Activated CD4-positive, alpha-beta memory T cell treated with anti-CD3 and anti-CD28 coated beads, Interleukin-2, amount 10 ng/mL, durations not matched to agents 7 days and 5 days (primary cell): ENCODE results near the gene MOB1B. TPM values are rescaled to one million over a fixed set of nuclear protein-coding genes. Genes with fewer than 3 reads are reported as not detected.

Experiments
- CTCF ChIA-PET: fragments of 350-600 bp; sonication (Branson Sonifier 250); formaldehyde crosslinking; loops from one replicate; lab custom pipeline; 2021; ENCODE audit warnings: antibody characterized with exemption, inconsistent platforms; lab: Charles Lee
- POLR2A ChIA-PET: fragments of 350-600 bp; sonication (Branson Sonifier 250); formaldehyde crosslinking; loops from one replicate; lab custom pipeline; 2021; ENCODE audit warnings: antibody characterized with exemption; lab: Charles Lee
- DNase-seq: peaks from one replicate; pipeline ENCODE4 v3.0.0-alpha.2; 2020
- H3K27ac Mint-ChIP-seq: one replicate; pipeline ENCODE4 v1.8.0; 2021; ENCODE audit warnings: mild to moderate bottlenecking, mixed read lengths
- H3K27me3 Mint-ChIP-seq: one replicate; pipeline ENCODE4 v1.8.0; 2021; ENCODE audit warnings: mixed read lengths
- H3K36me3 Mint-ChIP-seq: one replicate; pipeline ENCODE4 v1.8.0; 2021; ENCODE audit warnings: low read depth, mixed read lengths
- H3K4me1 Mint-ChIP-seq: one replicate; pipeline ENCODE4 v1.8.0; 2021; ENCODE audit warnings: mixed read lengths
- H3K4me3 Mint-ChIP-seq: one replicate; pipeline ENCODE4 v1.8.0; 2021; ENCODE audit warnings: mild to moderate bottlenecking, mixed read lengths
- H3K9me3 Mint-ChIP-seq: one replicate; pipeline ENCODE4 v1.8.0; 2021; ENCODE audit warnings: mixed read lengths
- total RNA-seq, 2 experiments: library from RNA; stranded (reverse); gene quantifications; one replicate each; pipeline ENCODE4 v1.2.3, GENCODE V29; 2021

MOB1B gene
- 10 to 100 TPM; 15.3 to 15.9 TPM for total RNA-seq

GRCh38 chr4:70901984-70902576 is at the start of gene MOB1B:
MOB1B (plus strand) TSS chr4:70902369; CDS start chr4:70902537, 168 bp downstream.
- Mint-ChIP-seq H3K36me3 (peaks cover 14% of the 10 kb centered on the region), H3K9me3 (no peaks in the 10 kb centered on the region), H3K4me1 (peaks cover 18% of the 10 kb centered on the region), H3K4me3 (peak within 1 kb of the TSS; percentile 95), H3K27me3 (no peaks in the 10 kb centered on the region), H3K27ac (peak within 1 kb of the TSS; percentile 80)
- POLR2A ChIA-PET = interaction anchor here (0.7 to 2.3 kb wide), 8 partner anchors 9 to 198 kb away, joined by 3 to 18 read pairs (median 4); partner anchors contain the start of genes DCK and GRSF1
- CTCF ChIA-PET = interaction anchor here (0.6 to 2.2 kb wide), 10 partner anchors 18 to 250 kb away, joined by 3 to 10 read pairs (median 5); partner anchors contain the start of genes DCK and GRSF1
- peak; percentile 89 for DNase-seq

GRCh38 chr4:70855464-70855863 is 46.7 kb upstream of the MOB1B start:
- Mint-ChIP-seq H3K36me3 (no peaks in the 10 kb centered on the region), H3K9me3 (no peaks in the 10 kb centered on the region), H3K27me3 (no peaks in the 10 kb centered on the region), H3K27ac (no peak overlapping the region), H3K4me3 (no peak overlapping the region), H3K4me1 (no peaks in the 10 kb centered on the region)
- CTCF ChIA-PET = no interaction called here
- POLR2A ChIA-PET = no interaction called here
- no peak for DNase-seq

GRCh38 chr4:70858454-70858853 is 43.7 kb upstream of the MOB1B start:
- H3K27me3 Mint-ChIP-seq = no peaks in the 10 kb centered on the region
- H3K9me3 Mint-ChIP-seq = no peaks in the 10 kb centered on the region
- CTCF ChIA-PET = no interaction called here
- no peaks in the 10 kb centered on the region for H3K36me3 Mint-ChIP-seq
- peaks cover 6% of the 10 kb centered on the region for H3K4me1 Mint-ChIP-seq
- DNase-seq = no peak
- no peak overlapping the region for H3K4me3 Mint-ChIP-seq
- no peak overlapping the region for H3K27ac Mint-ChIP-seq
- POLR2A ChIA-PET = no interaction called here

- Mint-ChIP-seq H3K36me3 (no peaks in the 10 kb centered on the region), H3K4me3 (no peak overlapping the region), H3K27ac (no peak overlapping the region), H3K4me1 (peaks cover 9% of the 10 kb centered on the region), H3K27me3 (no peaks in the 10 kb centered on the region), H3K9me3 (no peaks in the 10 kb centered on the region)
- POLR2A ChIA-PET = no interaction called here
- DNase-seq = no peak
- CTCF ChIA-PET = no interaction called here
Measured at GRCh38 chr4:70859066-70859465, 43.1 kb upstream of the MOB1B start.

GRCh38 chr4:70863099-70863790 is 38.9 kb upstream of the MOB1B start:
- no peak for DNase-seq
- ChIA-PET CTCF (no interaction called here), POLR2A (no interaction called here)
- Mint-ChIP-seq H3K4me1 (peaks cover 9% of the 10 kb centered on the region), H3K27me3 (no peaks in the 10 kb centered on the region), H3K27ac (no peak overlapping the region), H3K9me3 (no peaks in the 10 kb centered on the region), H3K36me3 (no peaks in the 10 kb centered on the region), H3K4me3 (no peak overlapping the region)

- DNase-seq = no peak
- Mint-ChIP-seq H3K9me3 (no peaks in the 10 kb centered on the region), H3K4me3 (no peak overlapping the region), H3K36me3 (no peaks in the 10 kb centered on the region), H3K27me3 (no peaks in the 10 kb centered on the region), H3K27ac (no peak overlapping the region), H3K4me1 (peaks cover under 1% of the 10 kb centered on the region)
- CTCF ChIA-PET = no interaction called here
- POLR2A ChIA-PET = no interaction called here
Measured at GRCh38 chr4:70868778-70869177, 33.4 kb upstream of the MOB1B start.

- ChIA-PET CTCF (no interaction called here), POLR2A (no interaction called here)
- Mint-ChIP-seq H3K27ac (no peak overlapping the region), H3K36me3 (no peaks in the 10 kb centered on the region), H3K4me1 (no peaks in the 10 kb centered on the region), H3K27me3 (no peaks in the 10 kb centered on the region), H3K4me3 (no peak overlapping the region), H3K9me3 (no peaks in the 10 kb centered on the region)
- DNase-seq = no peak
Measured at GRCh38 chr4:70873216-70873615, 29.0 kb upstream of the MOB1B start.

- Mint-ChIP-seq H3K9me3 (no peaks in the 10 kb centered on the region), H3K4me1 (no peaks in the 10 kb centered on the region), H3K27me3 (no peaks in the 10 kb centered on the region), H3K4me3 (no peak overlapping the region), H3K27ac (no peak overlapping the region), H3K36me3 (no peaks in the 10 kb centered on the region)
- ChIA-PET POLR2A (no interaction called here), CTCF (no interaction called here)
- no peak for DNase-seq
Measured at GRCh38 chr4:70874268-70875156, 27.7 kb upstream of the MOB1B start.

GRCh38 chr4:70877556-70877955 is 24.6 kb upstream of the MOB1B start:
- POLR2A ChIA-PET = no interaction called here
- Mint-ChIP-seq H3K27me3 (peaks cover 1% of the 10 kb centered on the region), H3K9me3 (no peaks in the 10 kb centered on the region), H3K36me3 (no peaks in the 10 kb centered on the region), H3K27ac (no peak overlapping the region), H3K4me1 (no peaks in the 10 kb centered on the region), H3K4me3 (no peak overlapping the region)
- no peak for DNase-seq
- CTCF ChIA-PET = no interaction called here

GRCh38 chr4:70880739-70881138 is 21.4 kb upstream of the MOB1B start:
- Mint-ChIP-seq H3K36me3 (no peaks in the 10 kb centered on the region), H3K27me3 (peaks cover 1% of the 10 kb centered on the region), H3K4me1 (no peaks in the 10 kb centered on the region), H3K9me3 (no peaks in the 10 kb centered on the region), H3K27ac (no peak overlapping the region), H3K4me3 (no peak overlapping the region)
- ChIA-PET POLR2A (no interaction called here), CTCF (no interaction called here)
- no peak for DNase-seq

- Mint-ChIP-seq H3K36me3 (no peaks in the 10 kb centered on the region), H3K27ac (no peak overlapping the region), H3K4me1 (no peaks in the 10 kb centered on the region), H3K9me3 (no peaks in the 10 kb centered on the region), H3K27me3 (peaks cover 1% of the 10 kb centered on the region), H3K4me3 (no peak overlapping the region)
- no peak for DNase-seq
- ChIA-PET POLR2A (interaction anchor here (1.2 kb wide), 1 partner anchor 17 kb away, joined by 3 read pairs; the partner anchor contains the start of gene MOB1B), CTCF (no interaction called here)
Measured at GRCh38 chr4:70885174-70885573, 17.0 kb upstream of the MOB1B start.

- ChIA-PET CTCF (no interaction called here), POLR2A (no interaction called here)
- Mint-ChIP-seq H3K4me1 (no peaks in the 10 kb centered on the region), H3K36me3 (no peaks in the 10 kb centered on the region), H3K27ac (no peak overlapping the region), H3K9me3 (no peaks in the 10 kb centered on the region), H3K4me3 (no peak overlapping the region), H3K27me3 (no peaks in the 10 kb centered on the region)
- no peak for DNase-seq
Measured at GRCh38 chr4:70892086-70892769, 9.9 kb upstream of the MOB1B start.

GRCh38 chr4:70893790-70894189 is 8.4 kb upstream of the MOB1B start:
- no peaks in the 10 kb centered on the region for H3K9me3 Mint-ChIP-seq

More at GRCh38 chr4:70893790-70894189, 8.4 kb upstream of the MOB1B start:
- Mint-ChIP-seq H3K4me1 (no peaks in the 10 kb centered on the region), H3K36me3 (no peaks in the 10 kb centered on the region), H3K27me3 (no peaks in the 10 kb centered on the region), H3K4me3 (no peak overlapping the region), H3K27ac (no peak overlapping the region)
- CTCF ChIA-PET = no interaction called here
- DNase-seq = no peak
- POLR2A ChIA-PET = no interaction called here
